Measurements from ENCODE around the gene ZFPM1. TPM values are rescaled to one million over a fixed set of nuclear protein-coding genes. Genes with fewer than 3 reads are reported as not detected.

The ZFPM1 gene
- polyA plus RNA-seq, 1 of the 3 experiments (the other 2 are of a cell fraction), result 1.2 TPM

- WGBS (ENCODE audit: low lambda C conversion rate), result 82% methylated on average over 14 of the region's 30 CpGs
- TF ChIP-seq GATA2 (CRISPR knock-in tag; IDR thresholded peaks at IDR 0.05) (peak; percentile 41; the same call in 1 of the 2 replicates), FOSL2 (IDR thresholded peaks at IDR 0.05; ENCODE audit: borderline replicate concordance, low read depth) (no peak)
- ChIA-PET CTCF (interaction anchor here (0.9 to 2.4 kb wide), 6 partner anchors 13 to 48 kb away, joined by 3 to 5 read pairs (median 4); no protein-coding TSS in a partner anchor), POLR2A (no interaction called here)
- Histone ChIP-seq H3K36me3 (replicated peaks in 1 of 2; ENCODE audit: control insufficient read depth in 1 of 2, insufficient read depth in 2 of 2, low read length in 1 of 2) (no peaks in the 10 kb centered on the region), H3K4me1 (ENCODE audit: control insufficient read depth in 1 of 2, insufficient read depth in 2 of 2, low read depth in 1 of 2, low read length in 1 of 2) (peaks cover 0 to 96% of the 10 kb centered on the region in 2 experiments; a peak in 2 of 4 replicates), H3K9me2 (no peaks in the 10 kb centered on the region), H3F3A (replicated peaks; ENCODE audit: insufficient read depth) (peaks cover 9% of the 10 kb centered on the region), H3K9ac (no peak overlapping the region), H3K9me3 (no peaks in the 10 kb centered on the region), H3K27me3 (ENCODE audit: insufficient read depth) (no peaks in the 10 kb centered on the region), H2AFZ (ENCODE audit: low read depth) (no peak overlapping the region), H3K4me2 (no peak overlapping the region), H3K27ac (ENCODE audit: low read depth in 2 of 2, low read length in 1 of 2) (peak overlapping the region in 1 of 2 experiments; percentile 50; a peak in 1 of 4 replicates), H3K4me3 (ENCODE audit: low read depth in 2 of 2, low read length in 1 of 2) (no peak overlapping the region), H4K20me1 (ENCODE audit: insufficient read depth) (peaks cover 92% of the 10 kb centered on the region), H3K79me2 (ENCODE audit: insufficient read depth) (peaks cover 82% of the 10 kb centered on the region)
- DNase-seq, result no peak
These were observed 8.5 kb downstream of the ZFPM1 start for GRCh38 chr16:88461331-88462269.

GRCh38 chr16:88462396-88462795 lies 9.3 kb downstream of the ZFPM1 start:
- H3K4me1 ChIP-seq (ENCODE audit: control insufficient read depth in 1 of 2, insufficient read depth in 2 of 2, low read depth in 1 of 2, low read length in 1 of 2), result peaks cover 0 to 96% of the 10 kb centered on the region in 2 experiments; a peak in 2 of 4 replicates
- no peak for DNase-seq
- H4K20me1 ChIP-seq (ENCODE audit: insufficient read depth), result peaks cover 92% of the 10 kb centered on the region
- H3K27ac ChIP-seq (ENCODE audit: low read depth in 2 of 2, low read length in 1 of 2), result peak overlapping the region in 1 of 2 experiments; percentile 98; a peak in 1 of 4 replicates
- WGBS (ENCODE audit: low lambda C conversion rate), result 93% methylated on average over 7 of the region's 12 CpGs
- TF ChIP-seq USF1 (IDR thresholded peaks at IDR 0.05; ENCODE audit: borderline replicate concordance, low read depth), result no peak
- TF ChIP-seq RFX5 (IDR thresholded peaks at IDR 0.05; ENCODE audit: low read length), result no peak
- no peak for TF ChIP-seq SMC3 (IDR thresholded peaks at IDR 0.05; ENCODE audit: low read depth, low read length)
- no peak for TF ChIP-seq FOSL2 (IDR thresholded peaks at IDR 0.05; ENCODE audit: borderline replicate concordance, low read depth)
- no peak for TF ChIP-seq JUND (IDR thresholded peaks at IDR 0.05)
- H3K4me3 ChIP-seq (ENCODE audit: low read depth in 2 of 2, low read length in 1 of 2), result no peak overlapping the region
- CTCF ChIA-PET, result interaction anchor here (0.8 to 1.4 kb wide), 5 partner anchors 12 to 64 kb away, joined by 3 to 5 read pairs (median 4); no protein-coding TSS in a partner anchor
- no peak overlapping the region for H3K9ac ChIP-seq
- H3K4me2 ChIP-seq, result no peak overlapping the region
- H3F3A ChIP-seq (replicated peaks; ENCODE audit: insufficient read depth), result peaks cover 9% of the 10 kb centered on the region
- H3K36me3 ChIP-seq (replicated peaks in 1 of 2; ENCODE audit: control insufficient read depth in 1 of 2, insufficient read depth in 2 of 2, low read length in 1 of 2), result no peaks in the 10 kb centered on the region
- no peaks in the 10 kb centered on the region for H3K9me3 ChIP-seq
- no peaks in the 10 kb centered on the region for H3K27me3 ChIP-seq (ENCODE audit: insufficient read depth)
- POLR2A ChIA-PET, result no interaction called here
- H3K9me2 ChIP-seq, result no peaks in the 10 kb centered on the region
- H2AFZ ChIP-seq (ENCODE audit: low read depth), result no peak overlapping the region
- H3K79me2 ChIP-seq (ENCODE audit: insufficient read depth), result peaks cover 82% of the 10 kb centered on the region

GRCh38 chr16:88463411-88463810 lies 10.3 kb downstream of the ZFPM1 start:
- no peak for DNase-seq
- 95% methylated on average over 11 of the region's 16 CpGs for WGBS (ENCODE audit: low lambda C conversion rate)
- Histone ChIP-seq H4K20me1 (ENCODE audit: insufficient read depth) (peaks cover 89% of the 10 kb centered on the region), H3F3A (replicated peaks; ENCODE audit: insufficient read depth) (peaks cover 9% of the 10 kb centered on the region), H3K27ac (ENCODE audit: low read depth in 2 of 2, low read length in 1 of 2) (peak overlapping the region in 1 of 2 experiments; percentile 98; a peak in 2 of 4 replicates), H3K36me3 (replicated peaks in 1 of 2; ENCODE audit: control insufficient read depth in 1 of 2, insufficient read depth in 2 of 2, low read length in 1 of 2) (no peaks in the 10 kb centered on the region), H2AFZ (ENCODE audit: low read depth) (no peak overlapping the region), H3K9ac (no peak overlapping the region), H3K4me1 (ENCODE audit: control insufficient read depth in 1 of 2, insufficient read depth in 2 of 2, low read depth in 1 of 2, low read length in 1 of 2) (peaks cover 0 to 95% of the 10 kb centered on the region in 2 experiments; a peak in 2 of 4 replicates), H3K9me3 (no peaks in the 10 kb centered on the region), H3K27me3 (ENCODE audit: insufficient read depth) (no peaks in the 10 kb centered on the region), H3K79me2 (ENCODE audit: insufficient read depth) (peaks cover 75% of the 10 kb centered on the region), H3K9me2 (no peaks in the 10 kb centered on the region), H3K4me3 (ENCODE audit: low read depth in 2 of 2, low read length in 1 of 2) (no peak overlapping the region), H3K4me2 (no peak overlapping the region)
- CTCF ChIA-PET, result interaction anchor here (1.1 kb wide), 1 partner anchor 42 kb away, joined by 3 read pairs; no protein-coding TSS in a partner anchor
- POLR2A ChIA-PET, result no interaction called here
- TF ChIP-seq RCOR1 (IDR thresholded peaks at IDR 0.05; ENCODE audit: low read length) (no peak), EP300 (IDR thresholded peaks at IDR 0.05; ENCODE audit: borderline replicate concordance in 1 of 2, low read depth in 1 of 2, low read length in 1 of 2) (no peak), USF2 (IDR thresholded peaks at IDR 0.05; ENCODE audit: borderline replicate concordance, low read depth, low read length) (no peak), RAD21 (IDR thresholded peaks at IDR 0.05; ENCODE audit: low read length) (no peak), SMC3 (IDR thresholded peaks at IDR 0.05; ENCODE audit: low read depth, low read length) (no peak), FOSL2 (IDR thresholded peaks at IDR 0.05; ENCODE audit: borderline replicate concordance, low read depth) (no peak), TCF12 (IDR thresholded peaks at IDR 0.05) (no peak), POLR2AphosphoS5 (IDR thresholded peaks at IDR 0.05; ENCODE audit: low read depth, low read length) (no peak), FOXJ3 (CRISPR knock-in tag; IDR thresholded peaks at IDR 0.05) (no peak), EZH2phosphoT487 (IDR thresholded peaks at IDR 0.05; ENCODE audit: borderline replicate concordance, low read depth) (no peak), USF1 (IDR thresholded peaks at IDR 0.05; ENCODE audit: borderline replicate concordance, low read depth) (no peak)

Measured in SK-N-SH (cell line).